Upper lobe of left lung (tissue), 6 donors: ENCODE results near the gene CSNK1D. TPM values are rescaled to one million over a fixed set of nuclear protein-coding genes. Genes with fewer than 3 reads are reported as not detected.
"Not testable (repeated sequence)": the region's sequence is repeated elsewhere in the genome, so short reads cannot be mapped to it uniquely, and the experiment has no call there.

Experiments
- ATAC-seq, 2 donors: fragments of 200-7000 bp; cut with Tn5 transposase; one replicate each; pipeline ENCODE4 v1.9.1; 2022; ENCODE audit warnings: mild to moderate bottlenecking in 2 of 2, moderate library complexity in 2 of 2; ENCODE audit not compliant: low FRiP score in 2 of 2
- DNase-seq, 2 donors: peaks; one replicate each; pipeline ENCODE4 v3.0.0-alpha.2; 2019 to 2020
- H3K27ac ChIP-seq, 4 donors: fragments of 200-600 bp; sonication (generic); one replicate each; pipeline ENCODE4 v1.5.1; 2016 to 2019
- H3K27me3 ChIP-seq, 4 donors: fragments of 200-600 bp; sonication (generic); one replicate each; pipeline ENCODE4 v1.5.1; 2017 to 2019
- H3K36me3 ChIP-seq, 4 donors: fragments of 200-600 bp; sonication (generic); one replicate each; pipeline ENCODE4 v1.5.1; 2016 to 2019
- H3K4me1 ChIP-seq, 4 donors: fragments of 200-600 bp; sonication (generic); one replicate each; pipeline ENCODE4 v1.5.1; 2018 to 2019
- H3K4me3 ChIP-seq, 4 donors: fragments of 200-600 bp; sonication (generic); one replicate each; pipeline ENCODE4 v1.5.1; 2017 to 2019; ENCODE audit warnings: mild to moderate bottlenecking in 2 of 4, moderate library complexity in 1 of 4
- H3K9me3 ChIP-seq, 4 donors: fragments of 200-600 bp; sonication (generic); one replicate each; pipeline ENCODE4 v1.5.1; 2018 to 2019
- EP300 ChIP-seq, 4 donors: sonication (generic); formaldehyde crosslinking; IDR thresholded peaks; one replicate each; pipeline ENCODE4 v1.5.1; 2017; ENCODE audit warnings: antibody characterized with exemption in 4 of 4, control low read depth in 2 of 4
- POLR2A ChIP-seq, 4 donors: fragments of 450-650 bp; IDR thresholded peaks; one replicate each; pipeline ENCODE4 v1.5.1; 2016 to 2017; ENCODE audit warnings: antibody characterized with exemption in 4 of 4, mild to moderate bottlenecking in 2 of 4
- POLR2AphosphoS5 ChIP-seq, 2 donors: sonication (generic); formaldehyde crosslinking; IDR thresholded peaks; one replicate each; pipeline ENCODE4 v1.5.1; 2017; ENCODE audit warnings: antibody characterized with exemption in 2 of 2
- WGBS, 2 donors: methylation state at CpG; one replicate each; pipeline ENCODE4 v1.1.5; 2017 to 2018; 5-methylcytosine and 5-hydroxymethylcytosine counted together
- total RNA-seq, 6 donors: library from RNA; depleted of rRNA in 4 of 6; stranded (reverse); fragments of >200 nt in 4 of 6; gene quantifications; one replicate each; pipeline versions ENCODE4 v1.1.0 to v1.2.1, GENCODE V29; 2016 to 2021
- TF ChIP-seq, protein P1 (sequence below), 6 experiments: fragments of 450-650 bp in 4 of 6; fragments of 200-600 bp in 2 of 6; sonication (generic) in 2 of 6; IDR thresholded peaks; one replicate each; pipeline ENCODE4 v1.5.1; 2016 to 2019; ENCODE audit warnings: antibody characterized with exemption in 6 of 6
- donor health status: DM: no; HTN: no; CAD: no; lungs with moderate emphysema.
- donor health status: DM: no; HTN: yes; CAD: no; lungs with severe emphysema.

The CSNK1D gene
- total RNA-seq, 6 donors from 2014 or later = 80.6 to 228 (median 152) TPM

DNA sequence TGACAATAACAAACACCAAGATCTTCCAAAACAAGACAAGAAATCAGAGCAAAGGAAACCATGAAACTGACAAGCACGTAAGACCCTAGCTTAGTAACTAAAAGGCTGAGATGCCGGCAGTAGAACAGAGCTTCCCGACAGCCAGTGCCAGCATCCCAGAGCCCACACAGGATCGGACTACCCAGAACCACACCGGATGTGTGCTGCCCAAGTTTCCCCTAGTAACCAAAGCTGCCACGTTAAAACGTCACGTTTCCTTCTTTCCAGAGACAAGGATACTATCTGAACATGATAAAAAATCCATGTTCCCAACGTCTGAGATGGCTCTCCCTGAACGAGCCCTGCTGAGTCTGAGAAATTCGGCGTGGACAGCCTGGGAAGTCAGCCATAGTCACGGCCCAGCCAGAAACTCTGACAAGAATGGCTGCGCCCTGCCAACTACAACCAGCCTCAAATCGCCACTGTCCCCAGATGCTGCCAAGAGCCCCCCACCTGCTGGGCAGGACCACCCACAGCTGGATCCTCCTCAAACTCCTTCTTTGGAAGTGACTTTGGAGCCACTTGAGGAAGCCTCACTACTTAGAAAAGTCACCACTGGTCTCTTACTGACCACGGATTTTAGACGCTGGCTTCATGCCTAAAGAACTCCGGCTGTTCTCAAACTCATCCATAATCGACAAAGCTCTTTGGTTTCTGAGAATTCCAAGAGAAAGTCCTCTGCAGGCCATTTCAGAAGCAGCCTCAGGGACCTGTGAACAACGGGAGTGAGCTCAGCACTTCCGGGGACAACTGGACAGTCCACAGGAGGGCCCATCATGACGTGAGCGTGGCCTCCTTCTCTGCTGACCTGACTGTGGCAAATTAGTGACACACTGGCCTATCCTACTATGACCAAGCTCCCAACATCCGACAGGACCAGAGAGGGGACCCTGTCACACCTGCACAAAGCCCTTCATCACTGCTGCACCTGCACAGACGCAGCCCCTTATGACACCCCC, 77.5 kb downstream of the CSNK1D start:
- Histone ChIP-seq H3K27ac (peak overlapping the region in 1 of 4 donors; percentile 58), H3K27me3 (no peaks in the 10 kb centered on the region), H3K4me1 (peaks cover 0 to 2% (median 0%) of the 10 kb centered on the region in 4 donors), H3K9me3 (no peaks in the 10 kb centered on the region), H3K4me3 (no peak overlapping the region), H3K36me3 (peaks cover 13 to 72% (median 40%) of the 10 kb centered on the region in 4 donors)
- WGBS, 2 donors = 81 to 90% methylated on average over 19 to 25 of the region's 25 CpGs
- no peak for DNase-seq
- no peak for ATAC-seq
- TF ChIP-seq, protein P1, sequence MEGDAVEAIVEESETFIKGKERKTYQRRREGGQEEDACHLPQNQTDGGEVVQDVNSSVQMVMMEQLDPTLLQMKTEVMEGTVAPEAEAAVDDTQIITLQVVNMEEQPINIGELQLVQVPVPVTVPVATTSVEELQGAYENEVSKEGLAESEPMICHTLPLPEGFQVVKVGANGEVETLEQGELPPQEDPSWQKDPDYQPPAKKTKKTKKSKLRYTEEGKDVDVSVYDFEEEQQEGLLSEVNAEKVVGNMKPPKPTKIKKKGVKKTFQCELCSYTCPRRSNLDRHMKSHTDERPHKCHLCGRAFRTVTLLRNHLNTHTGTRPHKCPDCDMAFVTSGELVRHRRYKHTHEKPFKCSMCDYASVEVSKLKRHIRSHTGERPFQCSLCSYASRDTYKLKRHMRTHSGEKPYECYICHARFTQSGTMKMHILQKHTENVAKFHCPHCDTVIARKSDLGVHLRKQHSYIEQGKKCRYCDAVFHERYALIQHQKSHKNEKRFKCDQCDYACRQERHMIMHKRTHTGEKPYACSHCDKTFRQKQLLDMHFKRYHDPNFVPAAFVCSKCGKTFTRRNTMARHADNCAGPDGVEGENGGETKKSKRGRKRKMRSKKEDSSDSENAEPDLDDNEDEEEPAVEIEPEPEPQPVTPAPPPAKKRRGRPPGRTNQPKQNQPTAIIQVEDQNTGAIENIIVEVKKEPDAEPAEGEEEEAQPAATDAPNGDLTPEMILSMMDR (IDR thresholded peaks at IDR 0.05) = no peak
- TF ChIP-seq EP300 (IDR thresholded peaks at IDR 0.05) (no peak), POLR2A (IDR thresholded peaks at IDR 0.05) (no peak), POLR2AphosphoS5 (IDR thresholded peaks at IDR 0.05) (no peak)

- WGBS, 2 donors = 96 to 99% methylated on average over 14 to 16 of the region's 16 CpGs
- Histone ChIP-seq H3K27ac (no peak overlapping the region), H3K4me1 (peaks cover 0 to 2% (median 0%) of the 10 kb centered on the region in 4 donors), H3K27me3 (no peaks in the 10 kb centered on the region), H3K4me3 (no peak overlapping the region), H3K9me3 (no peaks in the 10 kb centered on the region), H3K36me3 (peaks cover 13 to 66% (median 36%) of the 10 kb centered on the region in 4 donors)
- DNase-seq (peak in 1 of 2 donors; percentile 63), ATAC-seq (no peak)
- TF ChIP-seq, protein P1 (IDR thresholded peaks at IDR 0.05) = no peak
- TF ChIP-seq POLR2A (IDR thresholded peaks at IDR 0.05) = no peak
- no peak for TF ChIP-seq POLR2AphosphoS5 (IDR thresholded peaks at IDR 0.05)
- TF ChIP-seq EP300 (IDR thresholded peaks at IDR 0.05) = no peak
These were observed 78.7 kb downstream of the CSNK1D start for GRCh38 chr17:82194765-82195164.

- Histone ChIP-seq H3K9me3 (no peaks in the 10 kb centered on the region), H3K4me1 (peaks cover 0 to 2% (median 0%) of the 10 kb centered on the region in 4 donors), H3K27ac (peak overlapping the region in 2 of 4 donors; percentile 18 to 27), H3K4me3 (peak overlapping the region in 2 of 4 donors; percentile 13 to 26), H3K36me3 (peaks cover 13 to 61% (median 34%) of the 10 kb centered on the region in 4 donors), H3K27me3 (no peaks in the 10 kb centered on the region)
- WGBS, 2 donors = 74 to 85% methylated on average over 16 of the region's 16 CpGs
- TF ChIP-seq POLR2AphosphoS5 (IDR thresholded peaks at IDR 0.05) (no peak), POLR2A (IDR thresholded peaks at IDR 0.05) (no peak), EP300 (IDR thresholded peaks at IDR 0.05) (no peak)
- TF ChIP-seq, protein P1 (IDR thresholded peaks at IDR 0.05) = no peak
- DNase-seq (peak in 1 of 2 donors; percentile 83), ATAC-seq (peak in 1 of 2 donors; percentile 81)
These were observed 79.8 kb downstream of the CSNK1D start for GRCh38 chr17:82193520-82194220.

GRCh38 chr17:82193050-82193449, 80.5 kb downstream of the CSNK1D start:
- H3K27me3 ChIP-seq, H3K27ac ChIP-seq, DNase-seq, H3K4me1 ChIP-seq, H3K9me3 ChIP-seq, ATAC-seq, H3K4me3 ChIP-seq: not testable (repeated sequence)
- 83 to 87% methylated on average over 6 of the region's 6 CpGs for WGBS, 2 donors
- peaks cover 13 to 57% (median 33%) of the 10 kb centered on the region in 4 donors for H3K36me3 ChIP-seq

Other genes starting within 250 kb of the CSNK1D start
- 10 to 100 TPM in 2 of 6 donors, 1 to 10 TPM in 4; 3.0 to 12.6 (median 7.1) TPM for gene RAC3, start 242.0 kb downstream of the CSNK1D start, total RNA-seq
- gene DCXR, start 236.0 kb downstream of the CSNK1D start, total RNA-seq = 100 to 1,000 TPM; 122 to 358 (median 211) TPM
- gene RFNG, start 221.9 kb downstream of the CSNK1D start, total RNA-seq = 100 to 1,000 TPM in 1 of 6 donors, 10 to 100 TPM in 5; 25.0 to 101 (median 37.5) TPM
- 100 to 1,000 TPM in 4 of 6 donors, 10 to 100 TPM in 2; 55.2 to 147 (median 108) TPM for gene GPS1, start 221.8 kb downstream of the CSNK1D start, total RNA-seq
- 100 to 1,000 TPM in 3 of 6 donors, 10 to 100 TPM in 3; 53.5 to 183 (median 106) TPM for gene DUS1L, start 207.9 kb downstream of the CSNK1D start, total RNA-seq
- 100 to 1,000 TPM; 191 to 805 (median 577) TPM for gene FASN, start 175.5 kb downstream of the CSNK1D start, total RNA-seq
- 100 to 1,000 TPM in 2 of 6 donors, 10 to 100 TPM in 4; 52.9 to 204 (median 71.8) TPM for gene CCDC57, start 60.9 kb downstream of the CSNK1D start, total RNA-seq
- gene SLC16A3, start 44.7 kb downstream of the CSNK1D start, total RNA-seq = 100 to 1,000 TPM in 3 of 6 donors, 10 to 100 TPM in 3; 33.5 to 134 (median 102) TPM
- 10 to 100 TPM in 1 of 6 donors, 1 to 10 TPM in 5; 5.2 to 24.7 (median 7.6) TPM for gene CD7, start 43.9 kb upstream of the CSNK1D start, total RNA-seq
- gene SECTM1, start 60.1 kb upstream of the CSNK1D start, total RNA-seq = 10 to 100 TPM; 17.8 to 50.4 (median 36.2) TPM
- gene TEX19, start 85.5 kb upstream of the CSNK1D start, total RNA-seq = not detected
- under 1 TPM in 1 of 6 donors, not detected in 5; 0.39 TPM for gene UTS2R, start 98.1 kb upstream of the CSNK1D start, total RNA-seq
- 100 to 1,000 TPM in 2 of 6 donors, 10 to 100 TPM in 4; 33.7 to 250 (median 43.4) TPM for gene HEXD, start 144.6 kb upstream of the CSNK1D start, total RNA-seq
- 10 to 100 TPM; 20.0 to 76.9 (median 38.2) TPM for gene OGFOD3, start 144.9 kb upstream of the CSNK1D start, total RNA-seq
- 100 to 1,000 TPM in 3 of 6 donors, 10 to 100 TPM in 3; 74.9 to 193 (median 108) TPM for gene CYBC1, start 177.1 kb upstream of the CSNK1D start, total RNA-seq
- gene NARF, start 185.0 kb upstream of the CSNK1D start, total RNA-seq = 10 to 100 TPM; 28.9 to 77.8 (median 62.6) TPM
- gene FOXK2, start 246.0 kb upstream of the CSNK1D start, total RNA-seq = 10 to 100 TPM; 50.8 to 92.7 (median 58.9) TPM